GM12872 (cell line): ENCODE data around the gene BCAS4.

Experiments
- TF ChIP-seq, protein P1 (sequence below): IDR thresholded peaks from 3 replicates; pipeline ENCODE4 v1.5.1; 2011; ENCODE audit warnings: low read depth, mild to moderate bottlenecking, low read length, moderate library complexity; ENCODE audit not compliant: insufficient read depth

The BCAS4 gene

DNA sequence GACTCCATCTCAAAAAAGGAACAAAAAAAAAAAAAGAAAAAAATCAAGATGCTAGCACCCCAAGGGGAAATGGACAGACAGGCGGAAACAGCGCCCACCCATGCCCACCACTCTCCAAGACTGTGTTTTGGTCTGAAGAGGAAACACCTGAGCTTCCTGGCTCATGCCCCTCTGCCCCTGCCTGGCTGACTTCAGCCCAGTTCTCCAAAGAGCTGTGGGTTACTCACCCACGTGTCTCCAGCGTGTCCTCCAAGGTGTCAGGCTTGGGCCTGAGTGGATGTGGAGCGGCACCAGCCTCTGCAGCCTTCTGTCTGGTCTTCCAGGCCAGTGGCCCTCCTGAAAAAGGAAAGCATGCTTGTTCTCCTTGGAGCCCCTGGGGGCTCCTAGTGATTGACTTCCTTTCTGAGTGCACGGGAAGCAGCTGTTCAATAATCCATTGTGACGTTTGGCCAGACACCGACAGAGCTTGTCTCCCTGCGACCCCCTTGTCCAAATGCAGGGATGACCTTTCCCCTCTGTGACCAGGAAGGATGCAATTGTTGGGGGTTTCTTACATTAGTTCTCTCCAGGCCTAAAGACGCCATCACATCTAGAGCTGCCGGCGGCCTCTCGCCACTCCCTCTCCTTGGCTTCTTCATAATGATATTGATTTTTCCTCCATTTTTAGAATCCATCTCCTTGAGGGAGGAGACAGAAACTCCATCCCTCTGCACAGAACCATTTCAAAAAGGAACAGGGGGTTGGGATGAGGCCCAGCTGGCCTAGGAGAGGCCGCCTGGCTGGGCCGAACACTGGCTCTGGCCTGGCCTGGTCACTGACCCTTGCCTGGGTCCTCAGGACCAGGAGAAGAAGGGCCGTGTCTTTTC is 77.9 kb downstream of the BCAS4 start:
- TF ChIP-seq, protein P1, sequence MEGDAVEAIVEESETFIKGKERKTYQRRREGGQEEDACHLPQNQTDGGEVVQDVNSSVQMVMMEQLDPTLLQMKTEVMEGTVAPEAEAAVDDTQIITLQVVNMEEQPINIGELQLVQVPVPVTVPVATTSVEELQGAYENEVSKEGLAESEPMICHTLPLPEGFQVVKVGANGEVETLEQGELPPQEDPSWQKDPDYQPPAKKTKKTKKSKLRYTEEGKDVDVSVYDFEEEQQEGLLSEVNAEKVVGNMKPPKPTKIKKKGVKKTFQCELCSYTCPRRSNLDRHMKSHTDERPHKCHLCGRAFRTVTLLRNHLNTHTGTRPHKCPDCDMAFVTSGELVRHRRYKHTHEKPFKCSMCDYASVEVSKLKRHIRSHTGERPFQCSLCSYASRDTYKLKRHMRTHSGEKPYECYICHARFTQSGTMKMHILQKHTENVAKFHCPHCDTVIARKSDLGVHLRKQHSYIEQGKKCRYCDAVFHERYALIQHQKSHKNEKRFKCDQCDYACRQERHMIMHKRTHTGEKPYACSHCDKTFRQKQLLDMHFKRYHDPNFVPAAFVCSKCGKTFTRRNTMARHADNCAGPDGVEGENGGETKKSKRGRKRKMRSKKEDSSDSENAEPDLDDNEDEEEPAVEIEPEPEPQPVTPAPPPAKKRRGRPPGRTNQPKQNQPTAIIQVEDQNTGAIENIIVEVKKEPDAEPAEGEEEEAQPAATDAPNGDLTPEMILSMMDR, result no peak

DNA sequence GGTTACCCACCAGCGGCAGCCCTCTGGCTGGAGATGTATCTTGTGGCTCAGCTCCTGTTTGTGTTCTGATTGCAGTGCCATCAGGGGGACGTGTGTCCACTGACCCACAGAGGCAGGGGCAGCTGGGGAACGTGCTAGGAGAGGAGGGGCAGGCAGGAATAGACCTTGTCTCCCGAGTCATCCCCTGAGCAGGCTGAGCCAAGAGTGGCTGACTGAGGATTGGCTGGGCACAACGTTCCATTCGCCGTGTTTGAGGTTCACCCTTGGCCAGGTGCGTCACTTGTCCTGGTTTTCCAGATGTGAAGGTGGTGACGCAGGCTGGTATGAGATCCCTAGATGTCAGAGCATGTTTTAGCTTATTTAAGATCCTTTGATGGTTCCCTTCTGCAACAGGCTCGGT is 78.7 kb downstream of the BCAS4 start:
- TF ChIP-seq, protein P1, result no peak

DNA sequence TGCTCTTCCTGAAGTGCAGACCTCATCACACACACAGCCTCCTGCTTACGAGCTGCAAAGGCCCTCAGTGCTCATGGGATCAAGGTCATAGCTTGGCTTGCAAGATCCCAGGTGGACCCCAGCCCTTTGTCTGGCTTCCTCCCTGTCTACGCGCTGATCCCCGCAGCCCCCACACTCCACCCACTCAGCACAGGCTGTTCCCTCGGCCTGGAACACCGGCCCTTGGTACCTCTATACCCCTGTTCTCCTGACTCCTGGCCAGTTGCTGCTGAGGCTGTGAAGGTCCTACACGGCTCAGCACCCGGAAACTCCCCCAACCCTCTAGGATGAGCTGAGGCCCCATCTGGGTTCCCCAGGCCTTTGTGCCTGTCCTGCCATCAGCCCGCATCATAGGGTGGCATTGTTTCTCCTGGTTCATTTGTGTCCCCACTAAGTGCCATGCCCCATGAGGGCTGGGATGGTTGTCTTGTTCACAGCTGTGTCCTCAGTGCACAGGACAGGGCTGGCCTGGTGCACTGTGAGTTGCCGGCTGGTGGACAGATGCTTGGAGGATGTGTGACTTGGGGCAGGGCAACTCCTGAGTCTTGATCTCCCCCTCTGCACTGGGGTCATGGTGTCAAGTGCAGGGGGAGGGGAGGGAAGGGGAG is 79.4 kb downstream of the BCAS4 start:
- TF ChIP-seq, protein P1, result no peak

DNA sequence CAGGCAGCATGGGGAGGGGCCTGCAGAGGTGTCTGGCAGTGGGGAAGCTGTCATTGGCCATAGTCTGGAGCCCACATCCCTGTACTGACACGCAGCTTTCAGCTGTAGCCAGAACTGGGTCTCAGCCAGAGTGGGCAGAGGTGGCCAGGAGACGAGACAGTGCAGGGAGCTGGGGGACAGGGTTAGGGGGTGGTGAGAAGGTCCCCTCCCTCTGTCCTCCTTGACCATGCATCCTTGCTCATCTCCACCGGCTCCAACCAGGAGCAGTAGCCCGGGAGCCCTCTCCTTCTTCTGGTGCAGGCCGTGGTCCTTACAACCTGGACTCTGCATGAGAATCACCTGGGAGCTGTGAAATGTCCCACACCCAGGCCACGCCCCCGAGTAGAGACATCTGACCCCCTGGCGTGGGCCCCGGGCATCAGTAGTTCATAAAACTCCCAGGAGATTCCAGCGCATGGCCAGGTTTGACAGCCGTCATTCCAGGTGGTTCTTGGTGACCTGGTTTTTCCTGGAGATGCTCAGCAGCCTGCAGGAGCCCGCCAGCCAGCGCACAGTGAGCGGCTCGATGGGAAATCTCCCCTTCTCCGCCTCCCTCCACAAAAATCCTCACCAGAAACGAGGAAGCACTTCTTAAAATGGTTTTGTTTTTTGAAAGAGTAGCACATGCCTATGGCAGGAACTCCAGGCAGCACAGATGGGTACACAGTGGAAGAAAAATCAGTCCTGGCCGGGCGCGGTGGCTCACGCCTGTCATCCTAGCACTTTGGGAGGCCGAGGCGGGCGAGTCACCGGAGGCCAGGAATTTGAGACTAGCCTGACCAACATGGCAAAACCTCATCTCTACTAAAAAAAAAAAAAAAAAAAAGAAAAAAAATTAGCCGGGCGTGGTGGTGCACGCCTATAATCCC is 80.2 kb downstream of the BCAS4 start:
- TF ChIP-seq, protein P1, result no peak

DNA sequence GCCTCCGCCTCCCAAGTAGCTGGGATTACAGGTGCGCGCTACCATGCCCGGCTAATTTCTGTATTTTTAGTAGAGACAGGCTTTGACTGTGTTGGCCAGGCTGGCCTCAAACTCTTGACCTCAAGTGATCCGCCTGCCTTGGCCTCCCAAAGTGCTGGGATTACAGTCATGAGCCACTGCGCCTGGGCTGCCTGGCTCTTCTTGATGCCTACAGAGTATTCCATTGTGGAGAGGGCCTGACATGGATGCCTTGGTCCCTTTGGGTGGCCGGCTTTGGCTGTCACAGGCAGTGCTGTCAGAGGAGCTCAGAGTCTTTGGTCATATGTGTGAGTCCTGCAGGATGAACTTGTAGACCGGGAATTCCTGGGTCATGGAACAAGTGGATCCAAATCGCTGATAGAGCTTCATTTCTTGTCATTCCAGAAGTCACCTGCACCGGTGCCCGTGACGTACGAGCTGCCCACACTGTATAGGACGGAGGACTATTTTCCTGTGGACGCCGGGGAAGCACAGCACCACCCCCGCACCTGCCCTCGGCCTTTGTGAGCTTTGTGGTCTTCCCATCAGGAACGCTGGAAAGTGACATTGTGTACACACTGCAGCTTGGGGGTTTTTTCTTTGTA is 81.3 kb downstream of the BCAS4 start:
- TF ChIP-seq, protein P1, result no peak

DNA sequence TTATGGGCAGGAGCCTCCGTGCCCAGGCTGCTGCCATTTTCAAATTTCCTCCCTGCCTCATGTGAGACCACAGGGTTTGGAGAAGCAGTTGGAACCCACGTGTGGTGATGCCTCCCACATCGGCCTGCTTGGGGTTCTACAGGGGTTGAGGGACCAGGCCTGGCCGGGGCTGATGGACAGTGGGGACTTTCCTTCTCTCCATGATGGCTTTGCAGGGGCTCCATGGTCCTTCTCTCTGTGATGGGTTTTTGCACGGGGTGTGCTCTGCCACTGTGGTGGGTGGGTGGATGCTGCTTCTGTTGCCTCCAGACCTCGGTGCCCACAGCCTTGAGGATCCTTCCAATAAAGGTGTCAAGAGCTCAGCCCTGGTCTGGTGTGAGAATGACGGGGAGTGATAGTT is 82.0 kb downstream of the BCAS4 start:
- TF ChIP-seq, protein P1, result no peak

DNA sequence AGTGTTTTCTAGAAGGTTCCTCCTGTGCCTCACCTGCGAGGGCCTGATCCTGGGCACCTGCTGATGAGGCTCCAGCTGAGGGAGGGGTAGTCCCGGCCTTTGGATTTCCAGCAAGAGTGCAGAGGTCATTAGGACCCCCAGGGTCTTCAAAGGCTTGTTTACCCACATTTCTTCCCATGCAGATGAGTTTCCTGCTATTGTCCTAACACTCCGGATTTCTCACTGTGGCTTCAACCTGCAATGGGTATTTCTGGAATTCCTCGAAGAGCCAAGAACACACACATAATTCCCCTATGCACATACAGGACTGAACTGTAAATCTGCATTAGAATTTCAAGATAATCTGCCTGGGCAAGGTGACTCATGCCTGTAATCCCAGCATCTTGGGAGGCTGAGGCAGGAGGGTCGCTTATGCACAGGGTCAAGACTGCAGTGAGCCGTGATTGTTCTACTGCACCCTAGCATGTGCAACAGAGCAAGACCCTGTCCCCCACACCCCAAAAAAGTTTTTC is 82.4 kb downstream of the BCAS4 start:
- TF ChIP-seq, protein P1, result no peak
